Caco-2 (cell line): ENCODE results near the gene MAST4. TPM values are rescaled to one million over a fixed set of nuclear protein-coding genes. Genes with fewer than 3 reads are reported as not detected.

ENCODE experiments used
- BruUV-seq: library from RNA; stranded (reverse); fragments of 400-500 nt; replicated peaks from 2 replicates; lab custom pipeline; 2021; lab: Mats Ljungman, UMichigan
- CTCF ChIA-PET: fragments of 300-600 bp; sonication (Branson Sonifier 250); formaldehyde crosslinking; loops from one replicate; lab custom pipeline; 2022; ENCODE audit warnings: antibody characterized with exemption; lab: Charles Lee
- POLR2A ChIA-PET: fragments of 300-600 bp; sonication (Branson Sonifier 250); formaldehyde crosslinking; loops from one replicate; lab custom pipeline; 2022; ENCODE audit warnings: antibody characterized with exemption; lab: Charles Lee
- DNase-seq, 2 experiments: peaks; one replicate each; pipeline versions ENCODE4 v3.0.0 to v3.0.0-alpha.2; 2020 to 2022
- H3K27me3 ChIP-seq: replicated peaks from 2 replicates; pipeline ENCODE4 v1.6.0; 2011; ENCODE audit warnings: low read length; ENCODE audit not compliant: control insufficient read depth, insufficient read depth
- H3K36me3 ChIP-seq: 2 replicates; pipeline ENCODE4 v1.5.1; 2011; ENCODE audit warnings: low read length; ENCODE audit not compliant: control insufficient read depth, insufficient read depth
- H3K4me1 ChIP-seq: fragments of 250-450 bp; sonication (Bioruptor Pico); 2 replicates; pipeline ENCODE4 v1.5.1; 2020; ENCODE audit warnings: mild to moderate bottlenecking
- H3K4me3 ChIP-seq: 2 replicates; pipeline ENCODE4 v1.5.1; 2011; ENCODE audit warnings: low read depth, mild to moderate bottlenecking, control low read depth, low read length
- H3K9me3 ChIP-seq: fragments of 250-450 bp; sonication (Bioruptor Pico); 2 replicates; pipeline ENCODE4 v1.5.1; 2020; ENCODE audit warnings: mild to moderate bottlenecking, moderate library complexity
- H3K27ac Mint-ChIP-seq: one replicate; pipeline ENCODE4 v1.8.0; 2022; ENCODE audit warnings: mixed read lengths; ENCODE audit not compliant: unreplicated experiment
- H3K27me3 Mint-ChIP-seq: one replicate; pipeline ENCODE4 v1.8.0; 2022; ENCODE audit warnings: mixed read lengths; ENCODE audit not compliant: insufficient read depth, unreplicated experiment
- H3K36me3 Mint-ChIP-seq: one replicate; pipeline ENCODE4 v1.8.0; 2022; ENCODE audit warnings: mild to moderate bottlenecking, mixed read lengths; ENCODE audit not compliant: insufficient read depth, unreplicated experiment
- H3K4me1 Mint-ChIP-seq: one replicate; pipeline ENCODE4 v1.8.0; 2022; ENCODE audit warnings: low read depth, mixed read lengths; ENCODE audit not compliant: unreplicated experiment
- H3K4me3 Mint-ChIP-seq: one replicate; pipeline ENCODE4 v1.8.0; 2022; ENCODE audit warnings: mild to moderate bottlenecking, moderate library complexity, mixed read lengths; ENCODE audit not compliant: unreplicated experiment
- H3K9me3 Mint-ChIP-seq: one replicate; pipeline ENCODE4 v1.8.0; 2022; ENCODE audit warnings: mixed read lengths; ENCODE audit not compliant: unreplicated experiment
- CTCF ChIP-seq, 2 experiments: fragments of 200-600 bp in 1 of 2; IDR thresholded peaks; 1 replicate in 1 of 2; 2 replicates in 1 of 2; pipeline versions ENCODE4 v1.5.1 to v1.8.0; 2011 to 2022; ENCODE audit warnings: antibody characterized with exemption in 1 of 2, control low read depth in 1 of 2, inconsistent platforms in 1 of 2, low read depth in 1 of 2, low read length in 1 of 2, mild to moderate bottlenecking in 1 of 2, moderate library complexity in 1 of 2; ENCODE audit not compliant: insufficient read depth in 1 of 2, severe bottlenecking in 1 of 2, unreplicated experiment in 1 of 2
- intact Hi-C: fragments of 100-400 bp; cut with micrococcal nuclease; formaldehyde crosslinking; loops from one replicate; pipeline ENCODE4 v1.10.0; 2022; ENCODE audit not compliant: unreplicated experiment
- total RNA-seq: library from RNA; stranded (reverse); gene quantifications from 2 replicates; pipeline ENCODE4 v1.2.3, GENCODE V29; 2022

MAST4 gene
- total RNA-seq, 1 experiment from 2014 or later = 17.8 TPM

GRCh38 chr5:67147760-67148159, 551.6 kb downstream of the MAST4 start:
- CTCF ChIA-PET = no interaction called here
- Histone ChIP-seq H3K4me1 (peaks cover 18% of the 10 kb centered on the region), H3K9me3 (no peaks in the 10 kb centered on the region), H3K36me3 (peaks cover 3% of the 10 kb centered on the region; the same call in 1 of the 2 replicates), H3K27me3 (no peaks in the 10 kb centered on the region), H3K4me3 (no peak overlapping the region)
- POLR2A ChIA-PET = no interaction called here
- no peak for TF ChIP-seq CTCF (IDR thresholded peaks at IDR 0.05; ENCODE audit: insufficient read depth in 1 of 2, low read depth in 1 of 2, low read length in 1 of 2, severe bottlenecking in 1 of 2, unreplicated experiment in 1 of 2)
- H3K9me3 Mint-ChIP-seq = no peaks in the 10 kb centered on the region
- BruUV-seq = no TSS peak
- no peak for DNase-seq
- peaks cover 14% of the 10 kb centered on the region for H3K4me1 Mint-ChIP-seq
- H3K27ac Mint-ChIP-seq = no peak overlapping the region
- peaks cover 40% of the 10 kb centered on the region for H3K36me3 Mint-ChIP-seq
- intact Hi-C loops = no loop called here
- no peaks in the 10 kb centered on the region for H3K27me3 Mint-ChIP-seq
- H3K4me3 Mint-ChIP-seq = no peak overlapping the region

DNA sequence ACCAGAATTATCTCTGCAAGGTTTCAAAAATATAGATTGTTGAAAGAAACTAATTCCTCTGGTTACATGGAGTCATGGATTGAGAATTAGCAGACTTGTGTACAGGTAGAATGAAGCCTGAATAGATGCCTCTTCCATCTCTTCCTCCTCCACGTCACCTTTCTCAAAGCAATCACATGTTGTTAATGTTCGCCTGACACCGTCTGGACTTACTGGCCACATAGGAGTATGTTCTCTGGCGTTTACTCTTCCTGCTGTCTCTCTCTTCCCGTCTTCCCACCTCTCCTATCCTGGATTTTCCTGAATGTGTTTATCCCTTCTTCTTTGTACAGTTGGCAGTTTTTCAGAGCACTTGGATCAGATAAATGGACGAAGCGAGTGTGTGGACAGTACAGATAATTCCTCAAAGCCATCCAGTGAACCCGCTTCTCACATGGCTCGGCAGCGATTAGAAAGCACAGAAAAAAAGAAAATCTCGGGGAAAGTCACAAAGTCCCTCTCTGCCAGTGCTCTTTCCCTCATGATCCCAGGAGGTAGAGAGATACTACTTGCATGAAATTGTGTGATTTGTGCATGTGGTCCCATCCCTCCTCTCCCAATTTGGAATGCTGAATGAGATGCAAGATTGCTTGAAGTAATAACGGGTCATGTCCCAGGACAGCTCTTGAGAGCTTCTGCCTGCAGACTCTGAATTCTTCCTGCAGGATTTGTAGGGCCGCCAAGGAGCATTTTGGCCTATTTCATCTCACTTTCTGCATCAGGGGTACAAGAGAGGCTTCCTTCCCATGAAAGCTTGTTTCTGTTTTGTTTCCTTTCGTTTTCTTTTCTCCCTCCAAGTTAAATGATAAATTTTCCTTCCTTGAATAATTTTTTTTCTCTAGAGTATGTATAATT, 553.1 kb downstream of the MAST4 start:
- DNase-seq = no peak
- H3K9me3 Mint-ChIP-seq = no peaks in the 10 kb centered on the region
- no peaks in the 10 kb centered on the region for H3K9me3 ChIP-seq
- no peak overlapping the region for H3K4me3 Mint-ChIP-seq
- H3K27me3 ChIP-seq = no peaks in the 10 kb centered on the region
- H3K27ac Mint-ChIP-seq = no peak overlapping the region
- peaks cover 25% of the 10 kb centered on the region for H3K36me3 Mint-ChIP-seq
- no peak for TF ChIP-seq CTCF (IDR thresholded peaks at IDR 0.05; ENCODE audit: insufficient read depth in 1 of 2, low read depth in 1 of 2, low read length in 1 of 2, severe bottlenecking in 1 of 2, unreplicated experiment in 1 of 2)
- peaks cover 9% of the 10 kb centered on the region for H3K4me1 ChIP-seq
- peaks cover 3% of the 10 kb centered on the region; the same call in 1 of the 2 replicates for H3K36me3 ChIP-seq
- CTCF ChIA-PET = interaction anchor here (0.7 to 1.6 kb wide), 6 partner anchors 134 to 335 kb away, joined by 3 to 6 read pairs (median 4); no protein-coding TSS in a partner anchor
- H3K27me3 Mint-ChIP-seq = no peaks in the 10 kb centered on the region
- POLR2A ChIA-PET = no interaction called here
- H3K4me1 Mint-ChIP-seq = peaks cover 4% of the 10 kb centered on the region
- H3K4me3 ChIP-seq = no peak overlapping the region
- BruUV-seq = no TSS peak
- intact Hi-C loops = no loop called here

DNA sequence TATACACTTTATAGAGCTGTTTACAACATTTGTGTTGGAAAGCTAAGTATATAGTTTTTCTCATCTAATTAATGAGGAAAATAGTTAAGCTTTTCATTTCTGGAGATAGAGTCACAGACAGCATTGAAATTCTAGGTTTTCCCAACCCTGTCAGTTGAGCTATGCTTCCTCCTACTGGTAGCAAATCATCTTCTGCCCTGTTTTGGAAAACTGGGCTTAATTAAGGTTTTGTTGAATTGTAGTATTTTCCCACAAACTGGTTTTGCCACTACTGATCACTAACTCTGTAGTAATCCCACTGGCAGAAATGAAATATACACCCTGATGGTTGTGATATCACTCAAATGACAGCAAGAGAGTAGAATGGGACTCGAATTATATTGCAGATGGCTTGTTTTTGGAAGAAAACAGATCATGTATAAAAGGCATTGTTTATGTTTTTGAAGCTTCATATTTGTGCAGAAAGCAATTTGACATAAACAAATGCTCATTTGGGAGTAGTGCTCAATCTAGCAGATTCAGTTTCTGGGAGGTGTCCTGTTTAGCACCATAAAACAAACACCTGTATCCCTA, 553.8 kb downstream of the MAST4 start:
- CTCF ChIA-PET = interaction anchor here (0.6 to 1.6 kb wide), 7 partner anchors 135 to 335 kb away, joined by 3 to 6 read pairs (median 4); no protein-coding TSS in a partner anchor
- no peaks in the 10 kb centered on the region for H3K27me3 Mint-ChIP-seq
- Histone ChIP-seq H3K27me3 (no peaks in the 10 kb centered on the region), H3K36me3 (peaks cover 3% of the 10 kb centered on the region; the same call in 1 of the 2 replicates), H3K4me1 (peaks cover 2% of the 10 kb centered on the region; the same call in 1 of the 2 replicates), H3K9me3 (no peaks in the 10 kb centered on the region), H3K4me3 (no peak overlapping the region)
- DNase-seq = peak in 1 of 2 experiments; percentile 19
- intact Hi-C loops = loop anchor here (1.0 to 5.0 kb wide), 2 partner anchors 288 to 336 kb away; no protein-coding TSS in a partner anchor
- H3K27ac Mint-ChIP-seq = no peak overlapping the region
- no peak overlapping the region for H3K4me3 Mint-ChIP-seq
- peak; percentile 9 to 68 for TF ChIP-seq CTCF (IDR thresholded peaks at IDR 0.05; ENCODE audit: insufficient read depth in 1 of 2, low read depth in 1 of 2, low read length in 1 of 2, severe bottlenecking in 1 of 2, unreplicated experiment in 1 of 2)
- BruUV-seq = no TSS peak
- no peaks in the 10 kb centered on the region for H3K4me1 Mint-ChIP-seq
- H3K9me3 Mint-ChIP-seq = no peaks in the 10 kb centered on the region
- POLR2A ChIA-PET = no interaction called here
- H3K36me3 Mint-ChIP-seq = peaks cover 18% of the 10 kb centered on the region
